Small intestine (tissue), 7 donors: ENCODE data around the gene ADGRL2. TPM values are rescaled to one million over a fixed set of nuclear protein-coding genes. Genes with fewer than 3 reads are reported as not detected.

Source experiments
- DNase-seq, 2 donors: peaks; one replicate each; pipeline versions ENCODE4 v3.0.0 to v3.0.0-alpha.2; 2013
- FAIRE-seq: peaks from 2 replicates; lab custom pipeline; 2012; peaks lifted over from hg19 to GRCh38; lab: Jason Lieb, UNC
- H3K27ac ChIP-seq, 3 donors: one replicate each; pipeline ENCODE4 v1.5.1; 2013; ENCODE audit warnings: low read length in 2 of 3, mild to moderate bottlenecking in 2 of 3, control low read depth in 1 of 3, inconsistent platforms in 1 of 3, low read depth in 1 of 3, moderate library complexity in 1 of 3
- H3K27me3 ChIP-seq, 3 donors: one replicate each; pipeline ENCODE4 v1.6.1; 2013; ENCODE audit warnings: low read length in 3 of 3, inconsistent platforms in 1 of 3; ENCODE audit not compliant: control insufficient read depth in 3 of 3, insufficient read depth in 3 of 3
- H3K36me3 ChIP-seq, 3 donors: one replicate each; pipeline ENCODE4 v1.6.1; 2013; ENCODE audit warnings: low read length in 3 of 3, inconsistent platforms in 1 of 3, low read depth in 1 of 3, mild to moderate bottlenecking in 1 of 3, moderate library complexity in 1 of 3; ENCODE audit not compliant: control insufficient read depth in 3 of 3, insufficient read depth in 2 of 3
- H3K4me1 ChIP-seq, 3 donors: one replicate each; pipeline ENCODE4 v1.6.1; 2013; ENCODE audit warnings: low read length in 2 of 3, inconsistent platforms in 1 of 3, low read depth in 1 of 3, mild to moderate bottlenecking in 1 of 3, moderate library complexity in 1 of 3; ENCODE audit not compliant: control insufficient read depth in 3 of 3, insufficient read depth in 2 of 3
- H3K4me3 ChIP-seq, 3 donors: one replicate each; pipeline ENCODE4 v1.5.1; 2013; ENCODE audit warnings: low read length in 3 of 3, control low read depth in 1 of 3, inconsistent platforms in 1 of 3, low read depth in 1 of 3, mild to moderate bottlenecking in 1 of 3, moderate library complexity in 1 of 3
- H3K9me3 ChIP-seq, 2 donors: one replicate each; pipeline ENCODE4 v1.6.1; 2013; ENCODE audit warnings: low read depth in 1 of 2, low read length in 1 of 2; ENCODE audit not compliant: control insufficient read depth in 2 of 2, insufficient read depth in 1 of 2
- WGBS, 3 donors: extraction: QIAGEN DNeasy Blood & Tissue Kit; methylation state at CpG; one replicate each; pipeline ENCODE4 v1.1.7; 2013; 5-methylcytosine and 5-hydroxymethylcytosine counted together
- polyA plus RNA-seq, 4 donors: library from polyadenylated mRNA; stranded (reverse) in 3 of 4; unstranded in 1 of 4; fragments of 200-250 nt in 3 of 4; fragments of 120-200 nt in 1 of 4; gene quantifications; one replicate each; pipeline versions ENCODE4 v1.2.1 to v1.2.3, GENCODE V29; 2013
- donor health status: healthy with polysubstance abuse.
- donor health status: control.
- donor health status: control.
- donor health status: Bipolar disorder and iron deficiency.
- donor health status: healthy.

Gene ADGRL2
- polyA plus RNA-seq, 4 donors, result 0.67 to 74.9 (median 8.0) TPM

DNA sequence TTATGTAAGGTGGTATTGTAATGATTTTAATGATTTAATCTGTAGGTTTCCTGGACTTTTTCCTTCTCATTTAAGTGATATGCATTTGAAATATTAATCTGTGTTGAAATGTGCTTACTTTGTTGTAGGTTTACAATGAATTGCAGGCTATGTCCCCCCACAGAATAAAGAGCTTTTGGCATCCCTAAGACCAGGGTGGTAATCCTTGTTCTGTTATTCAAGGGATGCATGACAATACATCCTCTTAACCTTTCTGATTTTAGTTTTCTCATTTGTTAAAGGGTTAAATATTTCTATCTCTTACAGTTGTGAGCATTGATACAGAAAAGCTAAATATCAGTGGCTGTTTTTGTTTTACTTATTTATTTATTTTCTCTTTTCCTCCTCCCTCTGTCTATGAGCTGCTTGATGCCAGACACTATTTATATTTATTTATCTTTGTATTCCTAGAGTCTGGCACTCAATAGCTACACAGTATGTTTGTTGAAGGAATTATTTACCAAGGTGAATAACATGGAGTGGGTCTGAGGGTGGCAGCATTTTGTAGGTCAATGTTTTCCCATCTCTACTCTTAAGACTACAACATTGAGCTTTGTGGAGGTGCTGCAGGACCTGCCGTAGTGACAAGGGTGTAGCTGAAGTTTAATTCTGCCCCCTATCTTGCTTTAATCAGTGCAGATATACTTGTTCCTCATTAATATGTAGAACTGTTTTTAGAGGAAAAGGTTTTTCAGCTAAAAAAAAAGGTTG, 19.9 kb upstream of the ADGRL2 start:
- Histone ChIP-seq H3K4me1 (no peaks in the 10 kb centered on the region), H3K9me3 (peaks cover 0 to 3% of the 10 kb centered on the region in 2 donors), H3K4me3 (no peak overlapping the region), H3K36me3 (no peaks in the 10 kb centered on the region), H3K27me3 (no peaks in the 10 kb centered on the region), H3K27ac (no peak overlapping the region)
- 84 to 88% (median 88%) methylated on average over 1 of the region's 1 CpG for WGBS, 3 donors
- DNase-seq, result no peak
- no peak for FAIRE-seq

DNA sequence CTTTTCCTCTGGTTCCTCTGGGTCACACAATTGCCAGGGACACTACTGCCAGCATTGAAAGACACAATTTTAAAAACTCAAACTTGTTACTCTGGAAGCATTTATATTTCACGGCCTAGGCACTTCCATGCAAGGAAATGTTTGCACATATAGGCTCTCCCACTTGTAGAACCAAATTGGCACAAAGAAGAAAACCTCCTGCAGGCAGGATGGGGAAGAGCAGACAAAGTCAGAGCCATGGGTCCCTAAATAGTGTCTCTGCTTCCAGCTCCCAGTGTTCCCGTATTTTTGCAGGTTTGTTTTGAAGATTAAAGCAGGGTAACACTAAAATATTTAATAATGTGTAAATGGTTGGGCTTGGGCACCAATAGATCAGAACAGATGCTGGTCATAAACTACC, 19.0 kb upstream of the ADGRL2 start:
- Histone ChIP-seq H3K9me3 (peaks cover 0 to 3% of the 10 kb centered on the region in 2 donors), H3K27me3 (no peaks in the 10 kb centered on the region), H3K4me1 (no peaks in the 10 kb centered on the region), H3K36me3 (no peaks in the 10 kb centered on the region), H3K4me3 (no peak overlapping the region), H3K27ac (no peak overlapping the region)
- 69 to 86% (median 71%) methylated on average over 2 of the region's 2 CpGs for WGBS, 3 donors
- DNase-seq, result no peak
- no peak for FAIRE-seq

DNA sequence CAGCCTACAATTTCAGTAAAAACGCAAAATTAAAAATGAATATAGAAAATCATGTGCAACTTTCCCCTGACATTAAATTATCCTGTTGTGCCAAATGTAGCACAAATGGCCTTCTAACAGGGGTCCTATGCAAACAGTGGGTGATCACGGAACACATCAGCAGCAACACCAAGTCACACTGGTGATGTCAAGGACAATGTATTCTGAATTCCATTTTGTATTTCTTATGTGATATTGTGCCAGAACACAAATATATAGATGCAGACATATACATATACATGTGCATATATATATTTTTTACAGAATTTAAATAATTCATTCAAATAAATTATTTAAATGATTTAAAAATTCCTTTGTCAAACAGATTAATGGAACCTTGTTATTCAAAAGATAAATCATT, 8.6 kb upstream of the ADGRL2 start:
- DNase-seq (no peak), FAIRE-seq (no peak)
- Histone ChIP-seq H3K27me3 (no peaks in the 10 kb centered on the region), H3K36me3 (no peaks in the 10 kb centered on the region), H3K9me3 (no peaks in the 10 kb centered on the region), H3K27ac (no peak overlapping the region), H3K4me1 (no peaks in the 10 kb centered on the region), H3K4me3 (no peak overlapping the region)
- WGBS, 3 donors, result 93 to 98% (median 95%) methylated on average over 2 of the region's 2 CpGs

DNA sequence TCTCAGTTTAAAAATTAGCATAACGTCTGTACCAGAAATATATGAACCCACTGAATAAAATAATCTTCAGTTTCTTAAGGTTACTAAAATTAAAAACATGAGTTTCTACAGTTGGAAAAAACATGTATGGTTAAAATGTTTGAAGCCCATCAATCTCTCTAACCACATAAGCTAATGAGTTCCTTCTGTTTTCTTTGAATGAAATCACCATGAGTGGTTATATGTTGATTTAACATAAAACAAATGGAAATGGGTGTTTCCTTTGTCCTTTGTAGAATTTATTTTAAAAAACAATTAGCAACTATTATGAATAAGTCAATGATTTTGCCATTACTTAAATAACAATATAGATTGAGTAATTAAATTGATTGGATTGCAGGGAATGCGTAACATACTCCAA, 3.0 kb upstream of the ADGRL2 start:
- no peak for DNase-seq
- Histone ChIP-seq H3K4me3 (no peak overlapping the region), H3K27ac (no peak overlapping the region), H3K9me3 (no peaks in the 10 kb centered on the region), H3K27me3 (no peaks in the 10 kb centered on the region), H3K36me3 (no peaks in the 10 kb centered on the region), H3K4me1 (no peaks in the 10 kb centered on the region)
- FAIRE-seq, result peak; percentile 64
- WGBS, 3 donors, result 89 to 92% (median 91%) methylated on average over 2 of the region's 2 CpGs

DNA sequence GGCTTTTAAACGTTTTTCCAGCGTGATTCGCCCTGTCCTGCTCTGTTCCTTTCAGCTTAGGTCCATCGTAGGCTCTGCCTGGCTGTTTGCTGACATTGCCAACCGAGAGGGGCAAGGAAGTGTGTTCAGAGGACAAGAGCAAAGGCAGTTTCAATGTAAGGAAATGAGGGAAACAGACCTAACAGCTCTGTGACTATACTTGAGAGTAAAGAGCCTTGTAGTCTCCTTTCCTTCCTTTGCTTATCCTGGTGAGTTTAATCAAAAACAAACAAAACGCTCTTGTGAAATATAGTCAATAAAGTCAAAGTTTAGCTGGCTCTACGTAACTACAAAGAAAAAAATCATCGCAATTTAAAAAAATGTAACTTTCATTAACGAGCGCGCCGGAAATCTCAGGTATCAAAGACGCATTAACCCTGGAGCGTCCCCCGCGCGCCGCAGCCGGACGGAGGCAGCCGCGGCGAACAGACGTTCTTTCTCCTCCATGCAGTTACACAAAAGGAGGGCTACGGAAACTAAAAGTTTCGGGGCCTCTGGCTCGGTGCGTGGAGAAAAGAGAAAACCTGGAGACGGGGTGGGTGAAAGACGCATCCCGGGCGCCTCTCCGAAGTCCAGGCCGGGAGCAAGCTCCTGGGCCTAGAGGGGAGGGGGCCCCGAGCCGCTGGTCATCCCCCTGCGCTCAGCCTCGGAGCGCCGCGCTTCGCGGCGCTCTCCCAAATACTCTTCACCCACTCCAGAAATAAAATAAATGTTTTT, 617 bp upstream of the ADGRL2 start:
- H3K36me3 ChIP-seq, result no peaks in the 10 kb centered on the region
- FAIRE-seq (no peak), DNase-seq (peak in 1 of 2 donors; percentile 86)
- peaks cover 0 to 4% (median 0%) of the 10 kb centered on the region in 3 donors for H3K27me3 ChIP-seq
- 2 to 3% (median 2%) methylated on average over 44 of the region's 44 CpGs for WGBS, 3 donors
- H3K4me3 ChIP-seq, result peak overlapping the region; percentile 36 to 92 (median 48)
- H3K27ac ChIP-seq, result peak overlapping the region; percentile 9 to 98 (median 54)
- H3K4me1 ChIP-seq, result no peaks in the 10 kb centered on the region
- no peaks in the 10 kb centered on the region for H3K9me3 ChIP-seq

DNA sequence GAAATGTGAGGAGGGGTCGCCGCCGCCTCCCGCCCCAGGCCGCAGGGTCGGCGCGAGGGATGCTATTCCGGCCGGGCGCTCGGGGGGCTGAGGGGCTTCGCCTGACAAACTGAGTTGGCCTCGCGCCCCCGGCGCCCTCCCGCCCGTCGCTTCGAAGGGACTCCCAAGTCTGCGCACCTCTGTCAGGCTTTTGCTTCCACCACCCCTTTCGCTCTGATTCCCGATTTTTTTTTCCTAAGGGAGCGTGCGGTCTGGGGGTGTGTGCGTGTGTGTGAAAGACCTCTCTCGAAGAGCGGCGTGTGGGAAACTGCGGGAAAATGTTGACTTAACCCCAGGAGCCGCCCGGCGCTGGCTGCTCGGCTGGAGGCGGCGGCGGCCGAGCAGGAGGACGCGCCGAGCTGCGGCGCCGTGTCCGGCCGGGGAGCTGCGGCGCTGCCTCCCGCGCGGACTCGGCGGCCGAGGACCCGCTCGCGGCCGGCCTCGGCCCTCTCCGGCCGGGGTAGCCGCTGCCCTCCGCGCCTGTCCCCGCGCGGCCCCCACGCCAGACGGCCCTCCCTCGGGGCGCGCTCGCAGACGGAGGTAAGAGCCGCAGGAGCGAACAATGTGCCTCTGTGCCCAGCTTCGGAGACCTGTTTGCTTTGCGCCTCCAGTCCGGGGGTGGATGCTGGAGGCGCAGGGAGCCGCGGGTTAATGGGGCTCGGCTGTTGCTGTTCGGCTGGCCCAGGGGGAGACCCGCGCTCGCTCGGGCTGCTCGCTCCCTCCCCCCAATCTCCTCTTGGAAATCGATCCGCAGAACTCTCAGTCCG, 1.1 kb downstream of the ADGRL2 start:
- H3K27ac ChIP-seq, result peak overlapping the region in 2 of 3 donors; percentile 54 to 98
- 1 to 3% (median 2%) methylated on average over 79 to 93 of the region's 93 CpGs for WGBS, 3 donors
- H3K9me3 ChIP-seq, result no peaks in the 10 kb centered on the region
- FAIRE-seq (no peak), DNase-seq (peak in 1 of 2 donors; percentile 77)
- H3K4me1 ChIP-seq, result peaks cover 0 to 3% (median 0%) of the 10 kb centered on the region in 3 donors
- H3K4me3 ChIP-seq, result peak overlapping the region; percentile 48 to 92 (median 57)
- H3K27me3 ChIP-seq, result peaks cover 0 to 4% (median 0%) of the 10 kb centered on the region in 3 donors
- H3K36me3 ChIP-seq, result no peaks in the 10 kb centered on the region

DNA sequence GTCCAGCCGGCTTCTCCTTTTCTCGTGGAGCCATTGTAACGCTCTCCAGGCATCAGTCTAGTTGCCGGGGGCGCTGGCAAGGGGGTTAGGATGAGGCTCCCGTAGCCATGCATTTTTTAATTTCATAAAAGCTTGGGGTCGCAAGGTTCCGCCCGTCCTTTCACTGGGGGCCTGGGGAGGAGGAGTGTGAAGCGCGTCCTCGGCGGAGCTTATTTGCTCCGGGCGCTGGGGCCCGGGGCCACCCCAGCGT, 1.6 kb downstream of the ADGRL2 start:
- peak overlapping the region in 2 of 3 donors; percentile 54 to 78 for H3K27ac ChIP-seq
- H3K4me1 ChIP-seq, result peaks cover 0 to 3% (median 0%) of the 10 kb centered on the region in 3 donors
- peak overlapping the region; percentile 35 to 92 (median 57) for H3K4me3 ChIP-seq
- no peaks in the 10 kb centered on the region for H3K36me3 ChIP-seq
- peaks cover 0 to 4% (median 0%) of the 10 kb centered on the region in 3 donors for H3K27me3 ChIP-seq
- H3K9me3 ChIP-seq, result no peaks in the 10 kb centered on the region
- DNase-seq (no peak), FAIRE-seq (no peak)
- 0 to 3% (median 2%) methylated on average over 17 of the region's 17 CpGs for WGBS, 3 donors
